Right lobe of liver (tissue), 6 donors: Measurements from ENCODE around the gene BCL2L15. TPM values are rescaled to one million over a fixed set of nuclear protein-coding genes. Genes with fewer than 3 reads are reported as not detected.
A peak's percentile ranks its signal among the peaks of the same experiment; 100 is the strongest.

Experiments
- ATAC-seq, 4 donors: fragments of 200-7000 bp; cut with Tn5 transposase; one replicate each; pipeline ENCODE4 v1.9.1; 2020; ENCODE audit warnings: mild to moderate bottlenecking in 4 of 4, moderate library complexity in 4 of 4
- DNase-seq, 3 donors: peaks; one replicate each; pipeline ENCODE4 v3.0.0-alpha.2; 2020
- H3K27ac ChIP-seq, 3 donors: fragments of 200-600 bp; one replicate each; pipeline ENCODE4 v1.8.0; 2022
- H3K27me3 ChIP-seq, 2 donors: fragments of 200-600 bp; one replicate each; pipeline ENCODE4 v1.8.0; 2022
- H3K36me3 ChIP-seq, 4 donors: fragments of 200-600 bp; sonication (generic) in 1 of 4; one replicate each; pipeline versions ENCODE4 v1.5.1 to v1.8.0; 2017 to 2022; ENCODE audit warnings: control low read depth in 1 of 4
- H3K4me1 ChIP-seq, 4 donors: fragments of 200-600 bp; sonication (generic) in 1 of 4; one replicate each; pipeline versions ENCODE4 v1.5.1 to v1.8.0; 2017 to 2022; ENCODE audit warnings: control low read depth in 1 of 4
- H3K4me3 ChIP-seq, 3 donors: fragments of 200-600 bp; one replicate each; pipeline ENCODE4 v1.8.0; 2022
- H3K9me3 ChIP-seq, 4 donors: fragments of 200-600 bp; sonication (generic) in 1 of 4; one replicate each; pipeline versions ENCODE4 v1.5.1 to v1.8.0; 2017 to 2022; ENCODE audit warnings: control low read depth in 1 of 4
- POLR2A ChIP-seq: fragments of 450-650 bp; IDR thresholded peaks from one replicate; pipeline ENCODE4 v1.6.1; 2017; ENCODE audit warnings: antibody characterized with exemption, mild to moderate bottlenecking
- WGBS: methylation state at CpG from one replicate; pipeline ENCODE4 v1.1.6; 2018; ENCODE audit warnings: low coverage, low lambda C conversion rate; ENCODE audit not compliant: insufficient coverage; ENCODE audit errors: missing lambda C conversion rate; 5-methylcytosine and 5-hydroxymethylcytosine counted together
- intact Hi-C, 2 donors: fragments of 100-400 bp; cut with DNase I; formaldehyde crosslinking; loops; one replicate each; pipeline versions ENCODE4 v1.11.2 to v1.14.1; 2022
- total RNA-seq, 6 experiments: library from RNA; depleted of rRNA in 2 of 6; stranded (reverse); fragments of >200 nt in 2 of 6; fragmentation: NEBNext Ultra II Directional in 3 of 6; extraction: Animal tissue kit (Norgen Biotek cat#: 25700) in 3 of 6; gene quantifications; one replicate each; pipeline versions ENCODE4 v1.1.0 to v1.2.4, GENCODE V29; 2016 to 2023
- TF ChIP-seq, protein P1 (sequence below), 4 donors: fragments of 200-600 bp in 3 of 4; fragments of 450-650 bp in 1 of 4; IDR thresholded peaks; one replicate each; pipeline versions ENCODE4 v1.5.1 to v1.8.0; 2016 to 2022; ENCODE audit warnings: antibody characterized with exemption in 4 of 4, mild to moderate bottlenecking in 2 of 4
- donor health status: DM: no; HTN: yes; CAD: no.
- donor health status: DM: no; HTN: no; CAD: no.
- donor health status: DM: no; HTN: no; CAD: no.
- donor health status: DM: no; HTN: yes; CAD: no.
- donor health status: DM: no; HTN: yes; CAD: no.

Gene BCL2L15
- total RNA-seq, 6 experiments from 2014 or later = 0.06 to 0.73 (median 0.13) TPM; not detected in 1

DNA sequence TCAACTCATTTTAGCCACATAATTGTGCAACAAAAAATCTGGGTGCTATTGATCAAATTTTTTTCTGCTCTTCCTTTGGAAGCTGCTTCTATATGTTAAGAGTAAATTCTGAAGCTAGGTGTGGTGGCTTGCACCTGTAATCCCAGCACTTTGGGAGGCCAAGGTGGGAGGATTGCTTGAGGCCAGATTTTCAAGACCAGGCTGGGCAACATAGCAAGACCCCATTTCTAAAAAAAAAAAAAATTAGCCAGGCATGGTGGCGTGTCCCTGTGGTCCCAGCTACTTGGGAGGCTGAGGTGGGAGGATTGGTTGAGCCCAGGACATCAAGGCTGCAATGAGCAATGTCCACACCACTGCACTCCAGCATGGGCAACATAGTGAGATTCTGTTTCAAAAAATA is 50.8 kb downstream of the BCL2L15 start:
- intact Hi-C loops = no loop called here
- WGBS = no CpG with 5 or more reads among the region's 1 CpG
- no peaks in the 10 kb centered on the region for H3K36me3 ChIP-seq
- H3K27me3 ChIP-seq = no peaks in the 10 kb centered on the region
- ATAC-seq = no peak
- H3K4me3 ChIP-seq = no peak overlapping the region
- no peaks in the 10 kb centered on the region for H3K4me1 ChIP-seq
- no peak for DNase-seq
- H3K9me3 ChIP-seq = no peaks in the 10 kb centered on the region
- TF ChIP-seq, protein P1, sequence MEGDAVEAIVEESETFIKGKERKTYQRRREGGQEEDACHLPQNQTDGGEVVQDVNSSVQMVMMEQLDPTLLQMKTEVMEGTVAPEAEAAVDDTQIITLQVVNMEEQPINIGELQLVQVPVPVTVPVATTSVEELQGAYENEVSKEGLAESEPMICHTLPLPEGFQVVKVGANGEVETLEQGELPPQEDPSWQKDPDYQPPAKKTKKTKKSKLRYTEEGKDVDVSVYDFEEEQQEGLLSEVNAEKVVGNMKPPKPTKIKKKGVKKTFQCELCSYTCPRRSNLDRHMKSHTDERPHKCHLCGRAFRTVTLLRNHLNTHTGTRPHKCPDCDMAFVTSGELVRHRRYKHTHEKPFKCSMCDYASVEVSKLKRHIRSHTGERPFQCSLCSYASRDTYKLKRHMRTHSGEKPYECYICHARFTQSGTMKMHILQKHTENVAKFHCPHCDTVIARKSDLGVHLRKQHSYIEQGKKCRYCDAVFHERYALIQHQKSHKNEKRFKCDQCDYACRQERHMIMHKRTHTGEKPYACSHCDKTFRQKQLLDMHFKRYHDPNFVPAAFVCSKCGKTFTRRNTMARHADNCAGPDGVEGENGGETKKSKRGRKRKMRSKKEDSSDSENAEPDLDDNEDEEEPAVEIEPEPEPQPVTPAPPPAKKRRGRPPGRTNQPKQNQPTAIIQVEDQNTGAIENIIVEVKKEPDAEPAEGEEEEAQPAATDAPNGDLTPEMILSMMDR (IDR thresholded peaks at IDR 0.05) = no peak
- TF ChIP-seq POLR2A = no peak
- H3K27ac ChIP-seq = no peak overlapping the region

DNA sequence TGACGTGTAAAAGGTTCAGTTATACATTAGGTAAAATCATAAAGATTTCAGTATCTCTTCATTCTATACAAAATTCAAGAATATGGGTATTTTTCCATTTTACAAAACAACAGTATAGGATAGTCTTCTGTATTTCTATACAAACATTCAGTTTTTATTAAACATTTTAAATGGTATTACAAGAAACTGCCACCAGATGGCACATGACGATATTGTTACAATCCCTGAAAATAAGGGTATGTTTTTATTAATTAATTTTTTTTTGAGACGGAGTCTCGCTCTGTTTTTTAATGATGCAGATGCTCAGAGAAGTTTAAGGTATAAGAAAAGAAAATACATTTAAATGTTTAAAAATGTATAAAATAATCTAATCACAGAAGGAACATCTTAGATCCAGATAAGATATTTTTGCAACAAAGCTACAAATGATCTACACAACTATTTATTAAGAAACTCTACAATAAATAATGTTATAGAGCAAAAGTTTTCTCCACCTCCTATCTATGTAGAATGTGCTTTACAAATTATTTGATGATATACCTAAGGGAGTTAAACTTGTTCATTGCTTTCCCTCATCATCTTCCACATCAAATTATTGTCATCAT is 51.6 kb downstream of the BCL2L15 start:
- Histone ChIP-seq H3K27me3 (no peaks in the 10 kb centered on the region), H3K36me3 (no peaks in the 10 kb centered on the region), H3K4me3 (no peak overlapping the region), H3K9me3 (no peaks in the 10 kb centered on the region), H3K27ac (no peak overlapping the region), H3K4me1 (no peaks in the 10 kb centered on the region)
- peak in 3 of 4 donors; percentile 53 to 63 (median 56) for ATAC-seq
- TF ChIP-seq POLR2A = no peak
- TF ChIP-seq, protein P1 (IDR thresholded peaks at IDR 0.05) = peak; percentile 52 to 74 (median 64)
- intact Hi-C loops = no loop called here
- WGBS = 8% methylated on average over 4 of the region's 4 CpGs
- no peak for DNase-seq

DNA sequence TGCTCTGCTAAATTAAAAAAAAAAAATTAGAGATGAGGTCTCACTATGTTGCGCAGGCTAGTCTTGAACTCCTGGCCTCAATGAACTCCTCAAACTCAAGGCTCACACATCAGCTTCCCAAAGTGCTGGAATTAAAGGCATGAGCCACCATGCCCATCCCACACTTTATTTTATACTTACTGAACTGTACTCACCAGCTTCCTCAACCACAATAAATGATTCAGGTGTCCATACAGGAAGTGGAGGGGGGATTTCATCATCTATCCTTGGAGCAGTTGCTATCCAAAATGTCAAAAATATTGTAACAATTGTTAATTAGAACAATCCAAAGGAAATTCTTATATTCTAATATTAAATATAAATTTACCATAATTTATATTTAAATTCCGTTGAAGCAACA is 52.7 kb downstream of the BCL2L15 start:
- intact Hi-C loops = no loop called here
- no peak for DNase-seq
- 87% methylated on average over 2 of the region's 2 CpGs for WGBS
- H3K4me3 ChIP-seq = no peak overlapping the region
- no peak for TF ChIP-seq POLR2A
- TF ChIP-seq, protein P1 (IDR thresholded peaks at IDR 0.05) = no peak
- H3K4me1 ChIP-seq = no peaks in the 10 kb centered on the region
- no peak for ATAC-seq
- no peaks in the 10 kb centered on the region for H3K27me3 ChIP-seq
- no peaks in the 10 kb centered on the region for H3K36me3 ChIP-seq
- no peak overlapping the region for H3K27ac ChIP-seq
- no peaks in the 10 kb centered on the region for H3K9me3 ChIP-seq

Other genes with a start within 250 kb of the BCL2L15 start
- 1 to 10 TPM; 4.7 to 8.7 (median 6.1) TPM for gene PHTF1, start 128.1 kb downstream of the BCL2L15 start, total RNA-seq
- gene RSBN1, start 75.1 kb downstream of the BCL2L15 start, total RNA-seq = 1 to 10 TPM; 4.1 to 5.9 (median 5.0) TPM
- gene PTPN22, start 15.9 kb downstream of the BCL2L15 start, total RNA-seq = 1 to 10 TPM in 4 of 6 experiments, under 1 TPM in 2; 0.48 to 1.6 (median 1.2) TPM
- gene AP4B1, start 17.2 kb upstream of the BCL2L15 start, total RNA-seq = 1 to 10 TPM; 6.0 to 9.0 (median 7.0) TPM
- gene DCLRE1B, start 17.7 kb upstream of the BCL2L15 start, total RNA-seq = 1 to 10 TPM; 1.6 to 3.3 (median 1.9) TPM
- gene HIPK1, start 41.7 kb upstream of the BCL2L15 start, total RNA-seq = 10 to 100 TPM; 19.0 to 29.6 (median 23.5) TPM
- 10 to 100 TPM in 1 of 6 experiments, 1 to 10 TPM in 5; 1.8 to 13.8 (median 6.6) TPM for gene OLFML3, start 91.9 kb upstream of the BCL2L15 start, total RNA-seq